ENCODE measurements around the gene SPNS3.
A peak's percentile ranks its signal among the peaks of the same experiment; 100 is the strongest.

The SPNS3 gene

DNA sequence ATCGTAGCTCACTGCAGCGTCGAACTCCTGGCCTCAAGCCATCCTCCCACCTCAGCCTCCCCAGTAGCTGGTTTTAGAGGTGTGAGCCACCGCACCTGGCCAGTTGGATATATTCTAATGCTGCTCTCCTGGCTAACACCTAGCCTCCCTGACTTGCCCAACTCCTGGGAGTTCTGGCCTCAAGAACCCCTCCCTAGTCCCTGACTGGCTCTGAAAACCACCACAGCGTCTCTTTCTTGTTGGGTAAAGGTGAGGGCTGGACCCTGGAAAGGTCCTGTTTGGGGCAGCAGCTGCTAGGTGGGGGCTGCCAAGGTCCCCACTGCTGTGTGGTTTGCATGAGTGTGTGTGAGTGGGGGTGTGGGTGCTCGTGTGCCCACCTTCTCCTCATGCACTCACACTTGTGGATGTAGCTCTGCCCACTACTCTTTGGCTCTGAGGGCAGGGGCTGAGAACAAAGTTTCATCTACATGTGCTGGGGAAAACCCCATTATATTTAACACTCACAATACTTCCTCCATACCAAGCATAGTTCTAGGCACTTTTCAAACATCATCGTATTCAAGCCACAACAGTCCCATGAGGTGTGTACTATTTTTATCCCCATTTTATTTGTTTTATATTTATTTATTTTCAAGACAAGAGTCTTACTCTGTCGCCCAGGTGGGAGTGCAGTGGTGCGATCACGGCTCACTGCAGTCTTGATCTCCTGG lies 7.1 kb upstream of the SPNS3 start:
- no peak for DNase-seq (ENCODE audit: low read depth, low spot score)
- H3K27ac ChIP-seq = no peak overlapping the region

- H3K27ac ChIP-seq = no peak overlapping the region
Measured at GRCh38 chr17:4427505-4427904, 6.2 kb upstream of the SPNS3 start.

GRCh38 chr17:4436381-4436780 lies 2.6 kb downstream of the SPNS3 start:
- H3K27ac ChIP-seq = no peak overlapping the region
- no peak for DNase-seq (ENCODE audit: low read depth, low spot score)

More at GRCh38 chr17:4427505-4427904, 6.2 kb upstream of the SPNS3 start:
- DNase-seq (ENCODE audit: low read depth, low spot score) = no peak

DNA sequence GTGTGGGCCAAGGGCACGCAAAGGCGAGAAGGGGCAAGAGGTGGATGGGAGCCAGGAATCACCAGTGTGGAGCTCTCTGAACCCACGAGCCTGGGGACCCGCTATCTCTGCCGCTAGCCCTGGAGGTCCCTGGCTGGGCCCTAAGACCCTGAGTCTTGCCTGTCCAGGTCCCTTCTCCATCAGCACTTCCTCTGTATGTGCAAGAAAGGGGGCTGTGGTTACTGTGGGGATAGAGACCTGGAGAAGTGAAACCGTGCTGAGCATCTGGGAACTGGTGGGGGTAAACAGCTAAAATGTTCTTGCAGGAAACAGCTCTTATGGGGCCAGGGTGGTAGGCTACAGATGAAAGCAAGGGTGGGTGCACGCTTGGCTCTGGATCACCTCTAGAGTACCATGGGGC lies 3.1 kb downstream of the SPNS3 start:
- no peak overlapping the region for H3K27ac ChIP-seq
- no peak for DNase-seq (ENCODE audit: low read depth, low spot score)

- H3K27ac ChIP-seq = no peak overlapping the region
- no peak for DNase-seq (ENCODE audit: low read depth, low spot score)
Measured at GRCh38 chr17:4438162-4438944, 4.6 kb downstream of the SPNS3 start.

DNA sequence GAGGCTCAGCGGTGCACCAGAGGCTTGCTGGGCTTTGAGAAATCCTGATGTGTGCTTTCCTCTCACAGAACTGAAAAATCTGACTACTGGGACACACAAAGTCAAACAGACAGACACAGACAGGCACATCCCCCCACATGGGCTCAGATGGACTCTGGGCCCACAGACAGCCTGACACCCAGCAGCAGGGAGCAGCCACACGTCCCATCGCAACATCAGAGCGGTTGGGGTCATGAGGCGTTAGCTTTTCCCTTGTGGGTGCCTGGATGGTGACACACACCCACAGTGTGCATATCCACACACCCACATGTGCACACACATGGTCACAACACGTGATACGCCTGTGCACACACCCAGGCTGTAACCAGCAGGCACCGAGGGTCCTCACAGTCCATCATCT lies 6.3 kb downstream of the SPNS3 start:
- DNase-seq (ENCODE audit: low read depth, low spot score) = no peak
- H3K27ac ChIP-seq = no peak overlapping the region

- no peak overlapping the region for H3K27ac ChIP-seq
- DNase-seq (ENCODE audit: low read depth, low spot score) = no peak
Measured at GRCh38 chr17:4440690-4441686, 7.2 kb downstream of the SPNS3 start.

- no peak overlapping the region for H3K27ac ChIP-seq
- DNase-seq (ENCODE audit: low read depth, low spot score) = no peak
Measured at GRCh38 chr17:4442582-4442981, 8.8 kb downstream of the SPNS3 start.

DNA sequence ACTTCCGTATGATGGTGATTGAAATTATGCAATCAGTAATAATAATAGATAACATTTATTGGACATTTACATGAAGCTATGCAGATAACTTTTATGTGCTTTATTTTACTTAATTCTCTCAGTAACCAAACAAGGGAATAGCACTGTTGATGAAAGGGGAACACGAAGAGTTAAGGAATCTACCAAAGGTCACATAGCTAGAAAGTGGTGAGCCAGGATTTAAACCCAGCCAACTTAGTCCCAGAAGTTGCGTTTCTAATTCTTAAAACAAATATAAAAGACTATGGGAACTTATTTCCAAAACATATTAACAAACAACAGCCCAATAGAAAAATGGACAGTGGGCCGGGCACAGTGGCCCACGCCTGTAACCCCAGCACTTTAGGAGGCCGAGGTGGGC lies 9.7 kb downstream of the SPNS3 start:
- no peak for DNase-seq (ENCODE audit: low read depth, low spot score)
- H3K27ac ChIP-seq = no peak overlapping the region

GRCh38 chr17:4444782-4445473 lies 11.2 kb downstream of the SPNS3 start:
- DNase-seq (ENCODE audit: low read depth, low spot score) = peak; percentile 24
- no peak overlapping the region for H3K27ac ChIP-seq

DNA sequence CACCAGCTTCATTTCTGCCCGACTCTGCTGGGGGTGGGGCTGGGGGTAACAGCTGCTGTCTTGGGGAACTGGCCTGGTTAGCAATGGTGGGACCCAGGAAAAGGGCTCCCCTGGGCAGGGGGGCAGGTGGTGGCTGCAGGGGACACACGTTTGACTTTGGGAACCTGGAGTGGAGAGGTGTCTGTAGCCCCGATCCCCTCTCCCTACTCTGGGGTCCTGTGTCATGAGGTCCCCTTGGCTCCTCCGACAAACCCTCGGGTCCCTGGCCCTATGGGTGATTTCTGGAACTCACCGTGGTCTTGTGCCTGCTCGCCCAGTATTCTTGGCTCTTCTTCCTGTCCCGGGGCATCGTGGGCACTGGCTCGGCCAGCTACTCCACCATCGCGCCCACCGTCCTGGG lies 12.0 kb downstream of the SPNS3 start:
- no peak overlapping the region for H3K27ac ChIP-seq
- no peak for DNase-seq (ENCODE audit: low read depth, low spot score)

- no peak for DNase-seq (ENCODE audit: low read depth, low spot score)
Measured at GRCh38 chr17:4446326-4447071, 12.8 kb downstream of the SPNS3 start.

DNA sequence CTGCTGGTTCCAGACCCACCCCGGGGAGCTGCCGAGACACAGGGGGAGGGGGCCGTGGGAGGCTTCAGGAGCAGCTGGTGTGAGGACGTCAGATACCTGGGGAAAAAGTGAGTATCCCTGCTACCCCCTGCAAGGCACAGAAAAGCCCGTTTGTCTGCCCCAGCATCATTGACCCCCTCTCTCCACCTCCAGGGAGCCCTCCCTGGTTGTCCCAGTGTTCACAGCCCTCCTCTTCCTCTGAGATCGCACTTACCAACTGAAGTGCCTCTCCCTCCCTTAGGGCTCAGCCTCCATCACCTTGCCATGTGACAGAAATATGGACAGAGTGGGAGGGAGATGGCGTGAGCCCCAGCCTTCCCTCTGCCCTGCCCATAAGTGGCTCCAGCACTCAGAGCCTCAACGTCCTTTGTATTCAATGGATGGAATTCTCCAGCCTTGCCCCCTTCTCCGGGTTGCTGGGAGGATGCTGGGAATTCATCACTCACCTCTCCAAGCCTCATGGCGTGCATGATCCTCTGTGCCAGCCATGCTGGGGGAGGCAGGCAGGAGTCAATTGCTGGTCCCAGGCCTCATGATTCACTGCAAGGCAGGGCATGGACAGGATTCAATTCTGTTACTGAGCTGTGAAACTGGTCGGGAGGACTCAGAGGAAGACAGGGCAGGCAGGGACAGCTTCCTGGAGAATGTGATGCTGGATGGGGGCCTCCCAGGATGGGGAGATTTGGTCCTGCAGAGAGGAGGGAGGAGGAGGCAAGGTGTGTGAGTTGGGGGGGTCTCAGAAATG lies 14.6 kb downstream of the SPNS3 start:
- no peak overlapping the region for H3K27ac ChIP-seq
- no peak for DNase-seq (ENCODE audit: low read depth, low spot score)

More at GRCh38 chr17:4446326-4447071, 12.8 kb downstream of the SPNS3 start:
- H3K27ac ChIP-seq = no peak overlapping the region

- no peak for DNase-seq (ENCODE audit: low read depth, low spot score)
- no peak overlapping the region for H3K27ac ChIP-seq
Measured at GRCh38 chr17:4449736-4450135, 16.0 kb downstream of the SPNS3 start.

DNA sequence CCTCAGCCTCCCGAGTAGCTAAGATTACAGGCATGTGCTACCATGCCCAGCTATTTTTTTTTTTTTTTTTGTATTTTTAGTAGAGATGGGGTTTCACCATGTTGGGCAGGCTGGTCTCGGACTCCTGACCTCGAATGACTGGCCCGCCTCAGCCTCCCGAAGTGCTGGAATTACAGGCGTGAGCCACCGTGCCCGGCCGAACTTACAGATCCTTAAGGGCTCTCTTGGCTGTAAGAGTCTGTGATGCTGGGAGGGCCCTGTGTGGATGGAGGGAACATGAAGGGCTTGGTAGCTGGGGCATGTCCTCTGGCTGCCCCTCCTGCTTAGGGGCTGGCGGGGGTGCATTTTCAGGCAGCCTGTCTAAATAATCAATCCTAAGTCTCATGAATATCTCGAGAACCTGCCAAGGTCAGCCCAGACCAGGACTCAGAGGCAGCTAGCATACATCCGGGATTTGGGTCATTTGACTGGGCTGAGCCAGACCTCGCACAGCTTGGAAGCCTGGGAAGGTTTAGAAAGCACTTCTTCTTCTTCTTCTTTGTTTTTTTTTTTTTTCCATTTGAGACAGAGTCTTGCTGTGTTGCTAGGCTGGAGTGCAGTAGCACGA lies 17.1 kb downstream of the SPNS3 start:
- H3K27ac ChIP-seq = no peak overlapping the region
- no peak for DNase-seq (ENCODE audit: low read depth, low spot score)

DNA sequence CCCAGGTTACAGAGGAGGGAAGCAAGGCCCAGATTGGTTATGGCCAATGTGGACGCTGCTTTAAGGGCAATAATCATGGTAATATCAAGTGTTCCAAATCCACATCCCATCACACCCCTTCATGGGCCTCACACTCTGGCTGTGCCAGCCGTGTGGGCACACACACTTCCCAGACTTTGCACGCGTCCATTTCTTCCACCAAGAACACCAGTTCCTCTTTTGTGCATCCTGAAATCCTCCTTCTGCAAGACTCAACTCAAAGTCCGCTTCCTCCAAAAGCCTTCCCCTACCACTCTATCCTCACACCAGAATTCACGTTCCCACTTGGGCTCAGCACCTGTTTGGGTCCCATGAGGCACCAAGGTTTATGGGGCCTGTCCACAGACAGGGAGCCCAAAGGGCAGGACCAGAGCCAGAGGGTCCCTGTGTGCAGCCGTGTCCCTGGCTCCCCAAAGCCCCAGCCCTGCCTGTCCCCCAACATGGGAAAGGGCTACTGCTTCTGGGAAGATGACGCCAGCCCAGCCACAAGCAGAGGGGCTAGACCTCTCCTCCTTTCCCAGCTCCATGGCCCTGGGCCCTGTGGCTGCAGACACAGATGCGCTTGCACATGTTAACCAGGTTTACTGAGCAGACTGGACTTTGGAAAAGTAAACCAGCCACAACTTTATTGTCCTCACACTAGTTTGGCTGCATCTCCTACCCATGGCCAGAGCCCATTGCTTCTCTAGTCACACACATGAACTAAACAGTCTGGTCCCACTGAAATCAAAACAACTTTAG lies 20.3 kb downstream of the SPNS3 start:
- DNase-seq (ENCODE audit: low read depth, low spot score) = no peak
- no peak overlapping the region for H3K27ac ChIP-seq

GRCh38 chr17:4460661-4461060 lies 26.9 kb downstream of the SPNS3 start:
- no peak for DNase-seq (ENCODE audit: low read depth, low spot score)
- H3K27ac ChIP-seq = no peak overlapping the region
